ENCODE results near the gene ZNF236. TPM values are rescaled to one million over a fixed set of nuclear protein-coding genes. Genes with fewer than 3 reads are reported as not detected.

ZNF236 gene
- total and polyA plus RNA-seq, 2 experiments from 2014 or later, result 5.8 to 13.1 TPM

GRCh38 chr18:77002496-77002895 lies 180.1 kb downstream of the ZNF236 start:
- Histone ChIP-seq H3K27ac (no peak overlapping the region), H3K4me3 (no peak overlapping the region), H3K36me3 (no peaks in the 10 kb centered on the region), H3K4me1 (ENCODE audit: low read depth) (no peaks in the 10 kb centered on the region), H3K9me3 (ENCODE audit: low read depth) (no peaks in the 10 kb centered on the region), H3K27me3 (no peaks in the 10 kb centered on the region)
- DNase-seq (ENCODE audit: low read depth in 1 of 2, low spot score in 1 of 2), result no peak
- no peak for TF ChIP-seq CTCF (IDR thresholded peaks at IDR 0.05; ENCODE audit: low read depth, low read length)

- H3K4me3 ChIP-seq, result no peak overlapping the region
- no peak for TF ChIP-seq CTCF (IDR thresholded peaks at IDR 0.05; ENCODE audit: low read depth, low read length)
- no peaks in the 10 kb centered on the region for H3K36me3 ChIP-seq
- no peaks in the 10 kb centered on the region for H3K4me1 ChIP-seq (ENCODE audit: low read depth)
- no peak for DNase-seq (ENCODE audit: low read depth in 1 of 2, low spot score in 1 of 2)
- H3K27me3 ChIP-seq, result no peaks in the 10 kb centered on the region
- no peaks in the 10 kb centered on the region for H3K9me3 ChIP-seq (ENCODE audit: low read depth)
- no peak overlapping the region for H3K27ac ChIP-seq
Measured at GRCh38 chr18:77003316-77003715, 181.0 kb downstream of the ZNF236 start.

GRCh38 chr18:77004555-77005380 lies 182.4 kb downstream of the ZNF236 start:
- TF ChIP-seq CTCF (IDR thresholded peaks at IDR 0.05; ENCODE audit: low read depth, low read length), result no peak
- Histone ChIP-seq H3K27ac (no peak overlapping the region), H3K36me3 (no peaks in the 10 kb centered on the region), H3K4me3 (no peak overlapping the region), H3K9me3 (ENCODE audit: low read depth) (no peaks in the 10 kb centered on the region), H3K27me3 (no peaks in the 10 kb centered on the region), H3K4me1 (ENCODE audit: low read depth) (no peaks in the 10 kb centered on the region)
- no peak for DNase-seq (ENCODE audit: low read depth in 1 of 2, low spot score in 1 of 2)

GRCh38 chr18:77005651-77006195 lies 183.4 kb downstream of the ZNF236 start:
- DNase-seq (ENCODE audit: low read depth in 1 of 2, low spot score in 1 of 2), result no peak
- H3K9me3 ChIP-seq (ENCODE audit: low read depth), result no peaks in the 10 kb centered on the region
- no peak overlapping the region for H3K27ac ChIP-seq
- TF ChIP-seq CTCF (IDR thresholded peaks at IDR 0.05; ENCODE audit: low read depth, low read length), result no peak
- no peaks in the 10 kb centered on the region for H3K27me3 ChIP-seq
- H3K36me3 ChIP-seq, result no peaks in the 10 kb centered on the region
- H3K4me1 ChIP-seq (ENCODE audit: low read depth), result no peaks in the 10 kb centered on the region
- no peak overlapping the region for H3K4me3 ChIP-seq

- DNase-seq (ENCODE audit: low read depth in 1 of 2, low spot score in 1 of 2), result no peak
- H3K4me3 ChIP-seq, result no peak overlapping the region
- no peak overlapping the region for H3K27ac ChIP-seq
- no peaks in the 10 kb centered on the region for H3K27me3 ChIP-seq
- no peaks in the 10 kb centered on the region for H3K36me3 ChIP-seq
- no peaks in the 10 kb centered on the region for H3K9me3 ChIP-seq (ENCODE audit: low read depth)
- H3K4me1 ChIP-seq (ENCODE audit: low read depth), result no peaks in the 10 kb centered on the region
- no peak for TF ChIP-seq CTCF (IDR thresholded peaks at IDR 0.05; ENCODE audit: low read depth, low read length)
Measured at GRCh38 chr18:77006305-77007175, 184.2 kb downstream of the ZNF236 start.

All from cardiac muscle cell (in vitro differentiated cells and primary cell).